Forelimb muscle (tissue), 1 donor: ENCODE measurements around the gene KCNC4. TPM values are rescaled to one million over a fixed set of nuclear protein-coding genes. Genes with fewer than 3 reads are reported as not detected.

Experiments
- DNase-seq: peaks from one replicate; pipeline ENCODE4 v3.0.0-alpha.2; 2013; ENCODE audit warnings: low read depth
- polyA plus RNA-seq: library from polyadenylated mRNA; unstranded; fragments of 120-200 nt; gene quantifications from one replicate; pipeline ENCODE4 v1.2.1, GENCODE V29; 2013; ENCODE audit not compliant: insufficient read length

The KCNC4 gene
- polyA plus RNA-seq, 1 donor = 8.0 TPM

GRCh38 chr1:110188035-110188618, 22.0 kb upstream of the KCNC4 start:
- no peak for DNase-seq

GRCh38 chr1:110189181-110189580, 20.9 kb upstream of the KCNC4 start:
- DNase-seq = no peak

- no peak for DNase-seq
Measured at GRCh38 chr1:110190282-110190929, 19.7 kb upstream of the KCNC4 start.

- no peak for DNase-seq
Measured at GRCh38 chr1:110192541-110192940, 17.6 kb upstream of the KCNC4 start.

DNA sequence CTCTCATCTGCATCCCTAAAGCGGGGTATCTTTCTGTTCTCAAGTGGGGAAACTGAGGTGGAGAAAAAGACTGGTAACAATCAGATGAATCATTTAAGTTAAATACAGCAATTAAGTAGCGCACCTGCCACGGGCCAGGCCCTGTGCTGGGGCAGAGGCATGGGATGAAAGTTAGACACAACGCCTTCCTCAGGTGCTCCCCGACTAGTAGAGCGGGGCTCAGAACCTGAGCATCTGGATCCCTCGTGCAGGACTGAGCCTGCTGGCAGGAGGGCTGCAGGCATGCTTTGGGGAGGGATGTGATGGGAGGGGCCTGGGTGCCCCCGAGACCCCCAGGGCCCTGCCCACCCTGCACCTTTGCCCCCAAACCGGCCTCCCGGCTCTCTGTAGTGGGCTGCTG, 14.9 kb upstream of the KCNC4 start:
- DNase-seq = no peak

DNA sequence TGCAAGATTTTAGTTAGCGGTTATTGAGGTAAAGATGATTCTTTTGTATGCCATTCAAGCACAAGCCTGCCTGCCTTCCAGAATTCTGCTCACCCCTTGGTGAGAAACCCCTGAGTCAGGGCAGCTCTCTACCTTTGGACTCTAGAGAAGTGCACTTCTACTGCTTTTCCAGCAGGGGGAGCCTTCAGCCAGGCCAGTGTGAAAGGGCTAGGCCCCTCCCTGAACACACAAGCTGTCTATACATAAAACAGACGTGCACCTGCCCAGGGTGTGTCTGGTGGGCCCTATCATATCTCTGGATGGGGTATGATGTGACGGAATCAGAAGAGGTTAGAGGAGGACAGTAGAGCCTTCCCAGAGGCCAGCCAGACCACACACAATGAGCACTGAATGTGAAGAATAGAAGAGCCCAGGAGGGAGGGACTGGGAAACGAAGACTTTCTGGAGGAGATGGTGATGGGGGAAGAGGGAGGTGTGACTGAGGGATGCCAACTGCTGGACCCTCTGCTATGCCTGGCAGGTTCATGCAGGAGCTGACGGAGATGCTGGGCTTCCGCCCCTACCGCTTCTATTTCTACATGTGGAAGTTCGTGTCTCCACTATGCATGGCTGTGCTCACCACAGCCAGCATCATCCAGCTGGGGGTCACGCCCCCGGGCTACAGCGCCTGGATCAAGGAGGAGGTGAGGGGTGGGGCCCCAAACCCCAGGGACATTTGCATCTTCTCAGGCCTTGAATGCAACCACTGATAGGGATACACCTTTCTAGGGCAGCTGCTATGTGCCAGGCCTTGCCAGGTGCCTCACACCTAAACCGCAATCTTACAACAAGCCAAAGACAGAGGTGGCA, 13.0 kb upstream of the KCNC4 start:
- DNase-seq = no peak

GRCh38 chr1:110197905-110198629, 12.0 kb upstream of the KCNC4 start:
- DNase-seq = no peak

DNA sequence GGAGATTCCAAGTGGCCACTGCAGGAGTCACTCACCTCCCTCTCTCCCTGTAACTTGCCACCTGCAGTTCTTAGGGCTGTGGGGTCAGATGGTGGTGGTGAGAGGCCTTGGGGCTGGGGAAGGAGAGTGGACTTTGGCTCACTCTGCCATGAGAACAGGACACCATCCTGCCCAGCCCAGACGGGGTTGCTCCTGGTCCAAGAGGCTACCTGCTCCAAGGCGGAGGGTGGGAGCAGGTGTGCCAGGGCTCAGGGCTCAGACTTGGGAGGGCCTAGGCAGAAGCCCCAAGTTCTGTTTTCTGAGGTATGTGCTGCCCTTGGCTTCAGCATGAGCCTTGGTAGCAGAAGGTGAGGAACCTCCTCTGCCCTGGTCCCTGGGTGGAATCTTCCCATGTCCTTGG, 11.4 kb upstream of the KCNC4 start:
- DNase-seq = no peak

- DNase-seq = no peak
Measured at GRCh38 chr1:110200190-110200589, 9.9 kb upstream of the KCNC4 start.

- no peak for DNase-seq
Measured at GRCh38 chr1:110200666-110201065, 9.4 kb upstream of the KCNC4 start.

DNA sequence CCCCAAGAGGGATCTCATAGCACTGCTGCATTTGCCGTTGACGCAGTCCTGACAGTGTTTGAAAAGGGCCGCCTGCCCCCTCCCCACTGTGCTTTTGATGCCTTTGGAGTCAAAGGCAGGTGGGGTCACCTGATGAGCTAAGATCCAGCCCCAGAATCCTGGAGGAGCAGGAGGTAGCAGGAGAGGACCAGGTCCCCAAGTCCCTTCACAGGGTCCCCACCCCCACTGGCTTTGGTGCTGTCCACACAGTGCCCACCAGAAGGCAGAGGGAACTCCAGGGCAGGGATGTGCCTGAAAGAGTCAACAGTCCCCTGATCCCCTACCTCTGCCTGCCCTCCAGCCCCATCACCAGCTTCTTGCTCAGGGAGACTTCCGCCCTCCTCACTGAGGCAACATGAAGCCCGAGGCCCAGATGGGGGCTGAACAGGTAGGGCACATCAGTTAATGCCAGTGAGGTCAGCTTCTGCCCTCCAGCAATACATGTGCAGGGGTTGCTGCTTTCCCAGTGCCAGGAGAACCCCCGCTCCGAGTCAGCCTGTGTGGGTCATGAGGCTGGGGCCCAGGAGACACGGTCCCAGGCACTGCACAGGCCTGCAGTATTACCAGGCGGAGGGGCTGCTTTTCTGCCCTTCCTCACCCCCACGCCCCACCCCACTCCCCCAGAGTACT, 8.8 kb upstream of the KCNC4 start:
- no peak for DNase-seq

DNA sequence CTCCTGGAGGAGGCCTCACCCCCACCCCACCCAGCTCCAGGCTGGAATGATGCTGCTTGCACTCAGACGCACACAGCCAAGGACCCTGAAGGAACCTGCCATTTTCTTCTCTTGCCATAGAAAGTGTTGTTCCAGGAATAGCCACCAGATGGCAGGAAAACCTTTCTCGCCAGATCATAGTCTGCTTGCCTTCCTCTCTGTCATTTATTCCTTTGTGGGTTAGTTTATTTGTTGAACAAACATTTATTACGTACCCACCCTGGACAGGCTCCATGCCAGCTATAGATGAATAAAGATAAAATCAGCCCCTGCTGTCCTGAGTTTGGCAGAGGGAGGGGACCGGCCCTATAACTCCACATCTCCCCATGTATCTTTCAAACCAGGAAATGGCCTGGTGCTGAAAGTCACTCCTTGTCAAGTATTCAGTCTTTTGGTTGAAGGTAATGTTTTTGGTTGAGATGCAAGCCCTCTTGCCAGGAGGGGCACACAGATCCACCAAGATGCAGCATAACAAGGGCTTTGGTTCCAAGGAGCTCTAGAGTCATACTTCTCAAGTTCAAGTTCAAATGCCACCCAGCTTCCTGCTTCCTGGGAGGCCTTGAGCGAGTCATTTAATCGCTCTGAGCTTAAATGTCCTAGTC, 7.0 kb upstream of the KCNC4 start:
- DNase-seq = no peak

GRCh38 chr1:110205156-110205555, 5.0 kb upstream of the KCNC4 start:
- no peak for DNase-seq

- DNase-seq = no peak
Measured at GRCh38 chr1:110205591-110206155, 4.4 kb upstream of the KCNC4 start.

DNA sequence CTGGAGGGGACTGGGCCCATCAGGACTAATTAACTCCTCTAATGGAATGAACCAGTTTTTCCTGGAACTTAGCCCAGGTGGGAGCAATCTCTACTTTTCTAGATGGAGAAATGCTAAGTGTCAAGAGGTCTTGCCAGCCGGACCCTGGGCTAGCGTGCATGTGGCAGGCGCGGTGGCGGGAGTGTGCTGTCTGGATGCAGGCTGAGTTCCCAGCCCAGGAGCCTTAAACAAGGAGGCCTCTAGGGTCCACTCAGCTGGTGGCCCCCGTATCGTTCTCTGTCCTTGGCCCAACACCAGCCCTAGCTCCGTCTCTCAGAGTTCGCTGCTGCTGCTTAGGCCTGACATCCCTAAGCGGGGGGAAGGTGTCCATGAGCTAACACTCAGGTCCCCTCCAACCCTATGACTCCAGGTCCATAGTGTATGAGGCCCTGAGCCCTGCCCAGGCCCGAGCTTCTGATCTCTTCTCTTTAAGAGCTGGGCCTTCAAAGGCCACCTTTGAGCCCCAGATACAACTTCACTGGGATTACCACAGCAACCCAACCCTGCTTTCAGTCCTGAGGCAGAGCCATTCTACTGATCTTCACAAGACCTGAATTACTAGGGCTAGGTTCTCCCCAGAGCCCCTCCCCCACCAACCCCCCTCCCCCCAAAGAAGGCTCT, 3.7 kb upstream of the KCNC4 start:
- no peak for DNase-seq

DNA sequence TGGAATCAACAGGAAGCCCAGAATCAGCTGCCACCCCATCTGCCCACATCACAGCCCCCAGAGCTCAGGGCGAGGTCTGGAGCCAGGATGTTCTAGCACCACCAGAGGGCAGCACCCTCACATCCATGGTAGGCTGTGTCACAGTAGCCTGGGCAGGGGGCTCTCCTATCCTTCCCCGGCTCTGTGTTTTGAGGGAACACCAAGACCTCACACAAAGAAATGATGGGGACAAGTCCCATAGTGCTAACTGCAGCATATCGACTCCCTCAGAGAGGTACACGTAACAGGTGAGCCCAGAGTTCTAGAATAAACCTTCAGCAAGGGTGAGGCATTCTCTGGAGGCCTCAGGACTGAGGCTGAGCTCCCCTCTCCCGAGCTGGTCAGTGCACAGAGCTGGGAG, 2.3 kb upstream of the KCNC4 start:
- DNase-seq = no peak

DNA sequence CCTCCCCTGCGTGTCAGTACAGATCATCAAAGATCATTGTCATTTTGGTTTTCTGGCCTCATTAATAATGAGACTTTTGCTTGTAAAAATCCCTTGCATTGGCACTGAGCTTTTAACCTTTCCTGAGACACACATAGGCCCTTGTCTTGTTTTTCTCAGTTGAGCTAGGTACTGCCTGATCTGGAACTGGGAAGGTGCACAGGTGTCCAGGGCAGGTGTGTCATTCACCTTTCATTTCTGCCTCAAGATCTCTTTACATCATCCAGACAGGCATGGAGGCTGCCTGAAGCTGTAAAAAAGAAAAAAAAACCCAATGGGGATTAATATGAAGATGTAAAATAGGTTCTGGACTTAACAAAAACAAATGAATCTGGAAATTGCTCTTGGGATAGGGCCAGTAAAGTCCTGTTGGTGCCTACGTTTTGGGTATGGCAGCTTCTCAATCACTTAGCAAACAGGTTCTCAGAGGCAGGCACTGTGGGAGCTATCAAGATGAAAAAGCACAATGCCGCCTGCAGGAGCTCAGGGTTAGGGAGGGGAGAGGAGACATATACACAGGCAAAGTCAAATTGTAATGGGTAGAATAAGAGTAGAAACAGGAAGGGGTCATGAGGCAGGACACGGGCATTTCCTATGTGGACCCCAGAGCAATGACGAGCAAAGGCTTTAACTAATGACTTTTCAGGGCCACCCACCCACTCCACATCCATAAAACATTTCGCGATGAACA, 1.0 kb upstream of the KCNC4 start:
- no peak for DNase-seq

GRCh38 chr1:110210604-110211495, 736 bp downstream of the KCNC4 start:
- DNase-seq = no peak
